ENCODE data around the gene FAM110C.
"Not testable (repeated sequence)": the region's sequence is repeated elsewhere in the genome, so short reads cannot be mapped to it uniquely, and the experiment has no call there.

Gene FAM110C

DNA sequence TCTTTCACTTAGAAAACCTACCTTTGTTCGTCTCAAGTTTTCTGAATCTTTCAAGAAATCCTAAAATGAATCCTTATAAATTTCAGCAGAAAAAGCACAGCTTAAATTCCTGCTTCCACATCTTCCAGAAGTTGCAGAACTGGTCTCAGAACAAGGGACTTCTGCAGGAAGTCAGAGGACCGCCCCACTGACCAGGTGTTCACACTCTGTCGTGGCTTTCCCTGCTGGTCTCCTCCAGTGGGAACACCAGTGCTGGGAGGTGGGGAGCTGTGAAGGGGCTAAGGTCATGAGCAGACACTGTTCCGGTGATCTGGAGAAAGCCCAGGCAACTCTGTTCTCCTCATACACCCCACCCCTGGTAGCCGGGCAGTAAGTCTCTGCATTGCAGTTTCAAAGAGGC is 3.5 kb downstream of the FAM110C start:
- DNase-seq: no peak

DNA sequence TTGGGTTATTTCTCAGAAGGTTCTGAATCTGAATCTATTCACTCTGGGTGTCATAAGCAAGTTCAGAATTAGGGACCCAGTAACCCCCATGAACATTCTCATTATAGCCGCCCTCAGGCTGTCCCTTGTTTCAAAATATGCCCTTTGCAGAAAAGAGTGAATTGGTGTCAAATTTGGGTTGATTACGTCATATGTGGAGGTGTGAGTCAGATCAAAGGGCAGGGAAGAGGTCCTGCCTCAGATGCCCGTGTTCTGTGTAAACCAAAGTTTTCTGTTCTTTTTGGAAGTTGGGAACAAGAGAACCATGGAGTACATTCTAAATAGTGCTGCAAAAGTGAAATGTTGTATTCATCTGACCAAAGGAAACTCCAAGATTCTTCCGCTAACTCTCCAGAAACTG is 5.8 kb downstream of the FAM110C start:
- DNase-seq: no peak

DNA sequence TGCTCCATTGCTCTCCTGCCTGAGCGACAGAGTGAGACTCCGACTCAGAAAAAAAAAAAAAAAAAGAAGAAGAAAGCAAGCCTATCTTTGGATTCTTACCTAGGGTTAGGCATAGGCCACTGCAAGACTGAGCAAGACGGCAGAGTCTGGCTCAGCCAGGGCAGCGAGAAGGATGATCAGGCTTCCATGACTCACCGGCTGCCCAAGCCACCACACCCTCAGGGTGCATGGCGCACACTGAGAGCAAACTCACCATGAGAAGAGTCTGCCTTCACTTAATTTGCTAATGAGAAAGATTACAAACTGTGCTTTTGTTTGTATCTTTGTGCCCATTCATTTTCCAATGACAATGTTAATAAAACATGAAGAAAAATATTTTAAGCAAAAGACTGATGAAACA is 8.2 kb downstream of the FAM110C start:
- DNase-seq: no peak

DNA sequence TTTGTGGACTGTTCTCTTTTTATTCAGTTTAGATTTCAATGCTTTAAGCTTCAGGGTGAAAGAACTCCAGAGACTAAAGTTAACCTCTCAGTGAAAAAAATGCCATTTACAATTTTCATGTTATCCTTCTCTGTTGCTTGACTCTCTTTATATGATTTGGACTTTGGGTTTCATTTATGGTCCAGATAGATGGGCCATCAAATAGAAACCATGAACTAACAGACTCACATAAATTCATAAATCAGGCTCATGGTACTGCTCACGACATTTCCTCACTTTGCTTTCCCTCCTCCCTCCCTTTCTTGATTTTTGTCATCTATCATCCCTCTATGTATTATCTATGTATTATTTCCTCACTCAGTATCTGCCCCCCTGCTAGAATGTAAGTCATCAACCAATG is 10.0 kb downstream of the FAM110C start:
- no peak for DNase-seq

DNA sequence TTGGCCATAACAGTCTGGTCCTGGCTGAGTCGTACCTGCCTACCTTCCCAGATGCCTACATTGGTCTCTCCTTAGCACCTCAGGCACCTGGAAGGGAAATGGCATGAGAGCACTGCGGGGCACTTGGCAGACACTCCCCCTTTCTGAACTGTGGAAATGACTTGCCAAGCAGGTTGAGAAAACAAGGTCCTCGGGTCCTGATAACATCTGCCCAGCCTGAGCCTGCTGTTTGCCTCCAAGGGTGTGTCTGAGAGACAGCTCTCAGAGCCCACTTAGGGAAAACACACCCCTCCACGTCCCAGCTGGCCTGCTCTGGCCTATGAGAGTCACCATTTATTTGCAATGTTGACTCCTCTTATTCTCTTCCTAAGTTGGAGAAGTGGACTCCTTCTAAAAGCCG is 10.5 kb downstream of the FAM110C start:
- no peak for DNase-seq

DNA sequence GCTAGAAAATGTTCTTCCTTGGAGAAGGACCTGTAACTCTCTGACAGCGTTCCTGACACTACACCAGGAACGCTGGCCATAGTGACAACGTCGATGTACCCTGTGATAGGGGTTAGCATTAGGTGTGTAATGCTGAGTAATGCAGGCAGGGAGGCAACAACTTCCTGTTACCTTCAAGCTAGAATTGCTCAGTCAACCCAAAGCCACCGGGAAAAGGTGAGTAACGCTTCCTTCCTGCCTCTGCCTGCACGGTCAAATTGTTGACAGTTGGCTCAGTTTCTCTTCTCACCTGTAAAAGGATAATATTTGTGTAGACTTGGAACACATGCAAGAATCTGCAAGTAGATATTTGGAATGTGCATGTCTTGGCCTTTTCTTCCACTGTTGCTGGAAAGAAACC is 12.7 kb downstream of the FAM110C start:
- peak in 3 of 4 experiments; percentile 6 to 18 (median 11) for DNase-seq

DNA sequence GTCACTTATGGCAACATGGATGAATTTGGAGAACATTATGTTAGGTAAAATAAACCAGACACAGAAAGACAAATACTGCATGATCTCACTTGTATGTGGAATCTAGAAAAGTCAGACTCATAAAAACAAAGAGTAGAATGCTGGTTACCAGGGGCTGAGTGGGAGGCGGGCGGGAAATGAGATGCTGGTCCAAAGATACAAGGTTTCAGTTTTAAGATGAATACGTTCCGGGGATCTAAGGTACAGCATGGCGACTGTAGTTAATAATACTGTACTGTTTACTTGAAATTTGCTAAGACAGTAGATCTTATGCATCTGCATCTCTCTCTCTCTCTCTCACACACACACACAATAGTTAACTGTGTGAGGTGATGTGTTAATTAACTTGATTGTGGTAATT is 14.2 kb downstream of the FAM110C start:
- DNase-seq: no peak

DNA sequence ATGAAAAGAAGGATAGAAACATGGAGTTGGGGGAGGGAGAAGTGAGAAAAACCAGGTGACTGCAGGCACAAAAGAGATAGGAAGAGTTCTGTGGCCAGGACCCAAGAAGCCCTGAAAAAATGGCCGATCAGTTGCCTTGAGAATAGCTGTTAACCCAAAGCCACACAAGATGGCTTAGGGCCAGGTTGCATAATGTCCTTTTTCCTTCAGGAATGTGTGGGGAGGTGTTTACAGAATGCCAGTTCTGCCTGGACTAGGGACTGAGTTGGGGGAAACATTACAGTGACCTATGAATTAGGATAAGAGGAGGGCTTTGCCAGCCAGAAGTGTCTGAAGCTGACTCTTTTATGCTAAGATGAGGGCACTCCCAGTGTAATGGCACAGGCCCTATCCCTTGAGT is 17.1 kb downstream of the FAM110C start:
- DNase-seq: no peak

DNA sequence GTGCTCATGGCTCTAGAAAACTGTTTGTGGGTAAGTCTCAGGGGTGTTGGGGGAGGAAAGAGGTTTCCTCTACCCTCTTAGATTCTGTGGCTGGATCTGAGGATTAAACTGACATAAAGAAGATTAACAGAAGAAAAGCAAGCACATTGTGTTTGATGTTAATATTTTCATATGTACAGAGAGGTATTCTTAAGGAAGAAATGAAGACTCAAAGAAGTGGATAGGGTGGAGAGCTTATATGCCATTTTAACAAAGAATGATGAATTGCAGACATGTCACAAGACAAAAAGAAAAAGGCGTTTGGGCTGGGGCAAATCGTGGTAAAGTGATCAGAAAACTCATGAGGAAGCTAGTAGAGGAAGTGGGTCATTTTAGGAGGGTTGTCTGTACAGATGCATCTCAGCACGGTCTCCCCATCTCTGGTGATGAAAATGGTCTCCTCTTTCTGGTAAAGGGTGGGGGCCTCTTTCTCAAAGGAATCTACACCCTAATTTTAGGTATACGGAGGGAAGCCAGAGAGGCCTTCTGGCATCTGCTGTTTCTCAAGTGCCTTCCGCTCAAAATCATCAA is 17.8 kb downstream of the FAM110C start:
- no peak for DNase-seq

DNA sequence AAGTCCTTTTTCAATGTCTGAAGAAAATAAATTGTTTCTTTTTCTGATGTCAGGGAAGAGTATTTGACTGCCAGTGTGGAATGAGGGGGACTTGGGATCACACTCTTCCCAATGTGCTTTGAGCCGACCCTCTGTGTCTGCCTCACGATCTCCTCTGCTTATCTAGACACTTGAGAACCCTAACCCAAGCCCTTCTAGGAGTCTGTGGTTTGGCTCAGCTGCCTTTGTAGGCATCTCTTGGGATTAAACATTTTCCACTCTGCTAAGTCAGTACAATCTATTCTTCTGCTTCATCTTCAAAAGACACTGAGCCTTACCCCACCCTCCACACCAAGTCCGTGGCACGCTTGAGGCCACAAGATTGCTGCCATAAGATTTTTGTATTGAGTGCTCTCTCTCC is 19.4 kb downstream of the FAM110C start:
- DNase-seq: no peak

DNA sequence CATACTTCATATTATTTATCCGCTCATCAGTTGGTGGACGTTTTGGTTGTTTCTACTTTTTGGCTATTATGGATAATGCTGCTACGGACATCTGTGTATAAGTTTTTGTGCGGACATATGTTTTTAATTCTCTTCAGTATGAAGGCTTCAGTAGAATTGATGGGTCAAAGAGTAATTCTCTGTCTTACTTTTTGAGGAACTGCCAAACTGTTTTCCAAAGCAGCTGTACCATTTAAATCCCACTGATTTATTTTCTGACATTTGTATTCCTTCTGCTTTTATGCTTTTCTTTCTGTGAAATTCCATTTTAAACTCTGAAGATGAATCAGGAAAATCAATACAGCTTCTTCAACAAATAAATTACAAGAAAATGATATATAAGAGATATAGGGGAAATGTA is 20.8 kb downstream of the FAM110C start:
- DNase-seq: no peak

DNA sequence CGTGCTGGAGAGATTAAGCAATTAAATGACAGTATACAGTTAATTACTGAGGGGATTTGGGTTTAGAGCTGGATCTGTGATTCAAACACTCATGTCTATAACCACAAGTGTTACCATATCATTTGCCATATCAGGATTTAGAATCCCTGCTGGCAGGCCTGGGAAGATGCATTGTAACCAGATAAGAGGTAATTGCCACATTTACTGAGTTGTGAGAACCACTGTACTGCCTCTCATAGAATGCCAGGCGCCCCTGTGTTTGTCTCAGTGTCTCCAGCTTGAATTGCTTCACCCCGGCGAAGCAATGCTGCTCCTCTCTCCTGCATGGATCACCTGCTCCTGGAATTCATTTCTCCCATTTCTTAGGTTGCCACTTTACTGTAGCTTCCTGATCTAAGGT is 21.7 kb downstream of the FAM110C start:
- not testable (repeated sequence) for DNase-seq

DNA sequence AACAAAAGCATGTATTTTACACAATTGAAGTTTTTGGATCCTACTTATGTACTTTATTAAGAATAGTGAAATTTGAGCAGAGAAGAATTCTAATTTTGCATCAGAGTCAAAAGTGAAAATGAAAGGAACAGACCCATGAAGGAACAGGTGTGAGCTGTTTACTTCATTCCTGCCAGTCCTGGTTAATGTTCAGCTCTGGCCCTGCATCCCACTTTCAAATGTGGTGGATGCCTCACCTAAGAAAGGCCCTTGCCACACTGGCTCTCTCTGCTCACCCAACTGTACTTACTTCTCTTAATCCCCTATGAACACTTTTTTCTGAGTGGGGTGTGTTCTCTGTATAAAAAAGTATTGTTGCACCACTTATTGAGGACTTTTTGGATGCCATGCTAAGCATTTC is 22.2 kb downstream of the FAM110C start:
- DNase-seq: no peak

DNA sequence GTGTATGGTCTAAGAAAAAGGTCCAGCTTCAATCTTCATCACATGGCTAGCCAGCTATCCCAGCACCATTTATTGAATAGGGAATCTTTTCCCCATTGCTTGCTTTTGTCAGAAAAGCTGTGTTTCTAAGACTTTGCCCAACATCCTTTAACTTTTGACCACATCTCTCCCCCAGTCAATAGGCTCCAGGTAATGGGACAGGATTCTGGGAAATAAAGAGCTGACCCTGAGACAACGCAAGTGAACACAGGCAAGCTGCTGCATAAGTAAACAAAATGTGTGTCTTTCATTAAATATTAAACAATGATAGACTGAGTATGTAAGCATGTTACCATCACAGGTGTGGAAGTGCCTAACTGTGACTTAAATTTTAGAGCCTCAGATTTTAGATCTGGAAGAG is 23.0 kb downstream of the FAM110C start:
- DNase-seq: no peak

DNA sequence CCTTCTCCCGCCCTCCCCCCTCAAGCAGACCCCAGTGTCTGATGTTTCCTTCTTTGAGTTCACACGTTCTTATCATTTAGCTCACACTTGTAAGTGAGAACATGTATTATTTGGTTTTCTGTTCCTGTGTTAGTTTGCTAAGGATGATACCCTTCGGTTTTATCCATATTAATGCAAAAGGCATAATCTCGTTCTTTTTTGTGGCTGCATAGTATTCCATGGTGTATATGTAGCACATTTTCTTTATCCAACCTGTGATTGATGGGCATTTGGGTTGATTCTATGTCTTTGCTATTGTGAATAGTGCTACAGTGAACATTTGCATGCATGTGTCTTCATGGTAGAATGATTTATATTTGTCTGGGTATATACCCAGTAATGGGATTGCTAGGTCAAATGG is 24.1 kb downstream of the FAM110C start:
- DNase-seq: not testable (repeated sequence)

DNA sequence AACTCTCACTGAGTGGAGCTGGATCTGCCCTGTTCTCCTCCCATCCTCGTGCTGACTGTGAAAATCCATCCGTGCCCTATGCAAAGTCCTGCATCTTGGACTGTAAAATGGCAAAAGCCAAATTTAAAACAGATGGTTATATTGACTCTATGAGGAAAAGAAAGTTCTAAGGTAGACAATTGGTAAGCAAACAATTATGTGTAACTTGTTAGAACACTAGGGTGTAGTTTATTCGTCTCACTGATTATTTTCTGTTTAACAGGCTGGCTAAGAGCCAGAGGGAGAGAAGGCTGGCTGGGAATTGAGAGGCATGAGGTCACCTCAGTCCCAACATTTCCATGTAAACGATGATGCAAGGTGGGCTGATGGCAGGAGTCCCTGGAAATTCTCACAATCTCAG is 26.0 kb downstream of the FAM110C start:
- not testable (repeated sequence) for DNase-seq

DNA sequence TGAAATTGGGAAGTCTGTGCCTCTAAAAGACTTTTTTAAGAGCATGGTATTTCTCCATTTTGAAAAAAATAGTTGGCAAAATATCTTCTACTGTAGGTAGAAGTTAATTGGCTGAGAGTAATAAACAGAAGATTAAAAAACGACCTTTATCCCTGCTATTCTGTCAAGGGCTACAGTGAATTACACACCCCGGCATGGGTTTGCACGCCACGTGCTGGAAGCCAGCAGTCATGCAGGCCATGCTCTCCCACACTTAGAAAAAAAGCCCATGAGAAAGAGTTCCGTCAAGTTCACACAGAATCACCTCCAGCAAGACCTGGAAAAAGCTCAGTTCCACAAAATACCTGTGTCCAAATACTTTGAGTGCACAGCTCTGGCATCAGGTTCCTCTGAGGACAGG is 26.8 kb downstream of the FAM110C start:
- DNase-seq: no peak

DNA sequence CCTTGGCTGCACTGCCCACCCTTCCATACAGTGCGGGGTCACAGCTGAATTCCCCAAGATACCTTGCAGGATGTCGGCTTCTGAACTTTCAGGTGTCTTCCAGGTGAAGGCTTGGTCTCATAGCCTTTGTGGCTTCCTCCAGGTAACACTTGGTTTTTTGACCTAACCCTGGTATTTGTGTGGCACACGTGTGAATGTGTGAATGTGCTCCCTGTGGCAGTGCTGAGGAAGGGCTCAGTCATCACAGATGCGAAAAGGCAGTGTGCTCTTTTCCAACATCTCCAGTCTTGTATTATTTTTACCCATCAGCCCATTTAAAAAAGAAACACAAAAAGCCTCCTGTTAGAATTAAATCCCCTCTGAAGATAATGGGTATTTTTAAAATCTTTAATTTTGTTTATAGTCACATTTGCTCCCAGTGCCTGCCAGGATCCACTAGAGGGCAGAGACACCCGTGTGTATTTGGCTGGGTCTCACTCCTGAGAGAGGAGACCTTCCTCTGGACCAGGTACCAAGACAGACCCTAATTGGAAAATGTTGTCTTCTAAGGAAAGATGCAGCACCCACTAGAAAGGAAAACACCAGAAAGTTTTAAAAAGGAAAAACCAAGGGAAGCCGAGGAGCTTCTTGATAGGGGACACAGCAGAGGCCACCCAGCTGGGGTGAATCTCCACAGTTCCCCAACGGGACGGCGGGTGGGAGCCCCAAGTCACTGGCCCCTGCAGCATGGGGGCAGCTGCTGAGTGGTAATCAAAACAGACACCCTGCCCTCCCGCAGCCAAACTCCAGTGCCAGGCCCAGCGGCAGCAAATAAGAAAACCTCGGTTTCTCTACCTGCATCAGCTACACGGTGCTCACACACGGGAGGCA is 27.7 kb downstream of the FAM110C start:
- no peak for DNase-seq

DNA sequence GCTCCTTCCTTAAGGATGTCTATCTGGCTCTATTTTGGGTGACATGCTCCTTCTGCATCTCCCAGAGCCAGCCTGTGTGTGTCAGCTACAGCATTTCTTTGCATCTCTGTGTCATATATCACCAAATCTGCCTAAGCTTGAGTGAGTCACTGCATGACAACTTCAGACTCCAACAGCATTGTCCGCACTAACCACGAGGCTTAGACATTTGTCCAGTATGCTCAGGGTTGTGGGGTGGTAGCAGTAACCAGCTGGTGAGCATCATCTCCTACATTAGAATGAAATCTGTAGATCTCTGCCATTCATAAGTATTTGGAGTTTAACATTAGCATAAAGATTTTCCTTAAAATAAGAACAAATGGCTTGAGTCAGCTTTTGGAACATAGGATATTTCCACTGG is 30.4 kb downstream of the FAM110C start:
- not testable (repeated sequence) for DNase-seq

DNA sequence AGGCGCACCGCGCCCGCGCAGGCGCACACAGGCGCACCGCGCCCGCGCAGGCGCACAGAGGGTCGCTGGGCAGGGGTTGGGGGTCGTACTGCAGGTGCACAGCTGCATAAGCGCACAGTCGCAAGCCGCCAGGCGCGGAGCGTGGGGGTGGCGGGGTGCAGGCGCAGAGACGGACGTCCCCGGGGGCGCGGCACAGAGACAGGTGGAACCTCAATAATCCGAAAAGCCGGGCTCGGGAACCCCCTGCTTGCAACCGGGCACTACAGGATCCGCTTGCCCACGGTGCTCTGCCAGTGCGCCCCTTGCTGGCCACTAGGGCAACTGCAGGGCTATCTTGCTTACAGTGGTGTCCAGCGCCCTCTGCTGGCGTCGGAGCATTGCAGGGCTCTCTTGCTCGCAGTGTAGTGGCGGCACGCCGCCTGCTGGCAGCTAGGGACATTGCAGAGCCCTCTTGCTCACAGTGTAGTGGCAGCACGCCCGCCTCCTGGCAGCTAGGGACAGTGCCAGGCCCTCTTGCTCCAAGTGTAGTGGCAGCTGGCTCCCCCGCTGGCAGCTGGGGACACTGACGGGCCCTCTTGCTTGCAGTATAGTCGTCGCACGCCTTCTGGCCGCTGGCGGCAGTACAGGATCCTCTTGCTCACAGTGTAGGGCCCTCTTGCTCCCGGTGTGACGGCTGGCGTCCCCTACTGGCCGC is 34.9 kb downstream of the FAM110C start:
- peak; percentile 13 to 47 (median 26) for DNase-seq

DNA sequence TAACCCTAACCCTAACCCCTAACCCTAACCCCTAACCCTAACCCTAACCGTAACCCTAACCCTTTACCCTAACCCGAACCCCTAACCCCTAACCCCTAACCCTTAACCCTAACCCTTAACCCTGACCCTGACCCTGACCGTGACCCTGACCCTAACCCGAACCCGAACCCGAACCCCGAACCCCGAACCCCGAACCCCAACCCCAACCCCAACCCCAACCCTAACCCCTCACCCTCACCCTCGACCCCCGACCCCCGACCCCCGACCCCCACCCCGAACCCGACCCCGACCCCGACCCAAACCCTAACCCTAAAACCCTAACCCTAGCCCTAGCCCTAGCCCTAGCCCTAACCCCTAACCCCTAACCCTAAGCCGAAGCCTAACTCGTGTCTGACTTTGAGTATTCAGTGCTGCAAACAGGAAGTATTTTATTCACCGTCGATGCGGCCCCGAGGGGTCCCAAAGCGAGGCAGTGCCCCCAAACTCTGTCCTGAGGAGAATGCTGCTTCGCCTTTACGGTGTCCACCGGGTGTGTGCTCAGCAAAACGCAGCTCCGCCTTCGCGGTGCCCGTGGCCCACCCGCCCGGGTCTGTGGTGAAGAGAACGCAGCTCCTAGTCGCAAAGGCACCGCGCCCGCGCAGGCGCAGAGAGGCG is 36.0 kb downstream of the FAM110C start:
- DNase-seq: no peak

Data from activated CD4-positive, CD25-positive, alpha-beta regulatory T cell (primary cell).